Left ventricle myocardium inferior (tissue), 1 donor: ENCODE results near the gene UBA1. TPM values are rescaled to one million over a fixed set of nuclear protein-coding genes. Genes with fewer than 3 reads are reported as not detected.

ENCODE experiments used
- DNase-seq: peaks from one replicate; pipeline ENCODE4 v3.0.0-alpha.2; 2020
- H3K27ac ChIP-seq: fragments of 200-600 bp; replicated peaks from 2 replicates; pipeline ENCODE4 v1.8.0; 2021
- H3K27me3 ChIP-seq: fragments of 200-600 bp; 2 replicates; pipeline ENCODE4 v1.8.0; 2021; ENCODE audit warnings: low read depth
- H3K36me3 ChIP-seq: fragments of 200-600 bp; 2 replicates; pipeline ENCODE4 v1.8.0; 2021
- H3K4me1 ChIP-seq: fragments of 200-600 bp; 2 replicates; pipeline ENCODE4 v1.8.0; 2021
- H3K4me3 ChIP-seq: fragments of 200-600 bp; 2 replicates; pipeline ENCODE4 v1.8.0; 2021; ENCODE audit warnings: mild to moderate bottlenecking, moderate library complexity
- H3K9me3 ChIP-seq: fragments of 200-600 bp; replicated peaks from 2 replicates; pipeline ENCODE4 v1.8.0; 2021
- CTCF ChIP-seq: fragments of 200-600 bp; IDR thresholded peaks from 2 replicates; pipeline ENCODE4 v1.8.0; 2021; ENCODE audit warnings: antibody characterized with exemption, mild to moderate bottlenecking, borderline replicate concordance
- intact Hi-C: fragments of 100-400 bp; cut with micrococcal nuclease; formaldehyde crosslinking; loops from one replicate; pipeline ENCODE4 v1.11.0; 2022
- total RNA-seq: library from RNA; stranded (reverse); fragmentation: NEBNext Ultra II Directional; extraction: Animal tissue kit (Norgen Biotek cat#: 25700); gene quantifications from one replicate; pipeline ENCODE4 v1.2.1, GENCODE V29; 2021
- donor health status: DM: no; HTN: yes; CAD: no; lungs with severe emphysema.

The UBA1 gene
- total RNA-seq, 1 donor from 2014 or later = 99.8 TPM

- no peak overlapping the region for H3K27ac ChIP-seq
- H3K27me3 ChIP-seq = no peaks in the 10 kb centered on the region
- no peak for TF ChIP-seq CTCF
- H3K4me3 ChIP-seq = no peak overlapping the region
- H3K4me1 ChIP-seq = peaks cover 7% of the 10 kb centered on the region
- intact Hi-C loops = no loop called here
- no peaks in the 10 kb centered on the region for H3K9me3 ChIP-seq
- peaks cover 51% of the 10 kb centered on the region for H3K36me3 ChIP-seq
- no peak for DNase-seq
These were observed 32.4 kb downstream of the UBA1 start for GRCh38 chrX:47226071-47226470.

DNA sequence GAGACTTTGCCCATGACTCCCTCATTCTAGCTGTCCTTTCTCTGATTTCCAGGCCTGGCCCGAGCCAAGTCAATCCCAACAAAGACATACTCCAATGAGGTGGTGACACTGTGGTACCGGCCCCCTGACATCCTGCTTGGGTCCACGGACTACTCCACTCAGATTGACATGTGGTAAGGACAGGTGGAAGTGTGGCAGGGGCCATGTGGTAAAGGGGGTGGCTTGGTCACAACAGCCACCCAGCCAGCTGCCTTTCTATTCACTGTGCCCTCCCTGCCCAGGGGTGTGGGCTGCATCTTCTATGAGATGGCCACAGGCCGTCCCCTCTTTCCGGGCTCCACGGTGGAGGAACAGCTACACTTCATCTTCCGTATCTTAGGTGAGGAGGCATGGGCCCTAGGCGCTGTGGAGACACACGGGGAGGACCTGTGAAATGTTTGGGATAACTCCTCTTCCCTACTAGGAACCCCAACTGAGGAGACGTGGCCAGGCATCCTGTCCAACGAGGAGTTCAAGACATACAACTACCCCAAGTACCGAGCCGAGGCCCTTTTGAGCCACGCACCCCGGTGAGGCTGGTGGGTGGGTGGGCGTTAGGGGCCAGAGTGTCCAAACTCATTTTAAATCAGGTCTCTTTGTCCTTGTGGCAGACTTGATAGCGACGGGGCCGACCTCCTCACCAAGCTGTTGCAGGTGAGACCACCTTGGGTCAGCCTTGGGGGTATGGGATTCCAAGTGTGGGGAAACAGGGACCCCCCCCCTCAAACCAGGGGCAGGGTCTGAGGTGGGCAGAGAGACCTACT, 33.1 kb downstream of the UBA1 start:
- intact Hi-C loops = no loop called here
- H3K9me3 ChIP-seq = no peaks in the 10 kb centered on the region
- H3K27ac ChIP-seq = no peak overlapping the region
- H3K4me3 ChIP-seq = no peak overlapping the region
- no peaks in the 10 kb centered on the region for H3K27me3 ChIP-seq
- H3K4me1 ChIP-seq = peaks cover under 1% of the 10 kb centered on the region
- peaks cover 51% of the 10 kb centered on the region for H3K36me3 ChIP-seq
- no peak for TF ChIP-seq CTCF
- DNase-seq = no peak

DNA sequence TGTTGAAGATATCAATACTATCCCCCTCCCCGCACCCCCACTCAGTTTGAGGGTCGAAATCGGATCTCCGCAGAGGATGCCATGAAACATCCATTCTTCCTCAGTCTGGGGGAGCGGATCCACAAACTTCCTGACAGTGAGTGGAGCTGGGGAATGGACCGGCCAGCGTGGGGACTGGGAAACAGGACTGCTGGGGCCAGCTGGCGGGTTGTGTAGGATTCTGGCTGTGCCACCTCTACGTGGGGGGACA, 33.6 kb downstream of the UBA1 start:
- no peak for DNase-seq
- no peak for TF ChIP-seq CTCF
- no peaks in the 10 kb centered on the region for H3K4me1 ChIP-seq
- intact Hi-C loops = no loop called here
- H3K9me3 ChIP-seq = no peaks in the 10 kb centered on the region
- H3K27ac ChIP-seq = no peak overlapping the region
- H3K36me3 ChIP-seq = peaks cover 51% of the 10 kb centered on the region
- no peaks in the 10 kb centered on the region for H3K27me3 ChIP-seq
- H3K4me3 ChIP-seq = no peak overlapping the region

GRCh38 chrX:47228550-47229270, 35.1 kb downstream of the UBA1 start:
- H3K27ac ChIP-seq = no peak overlapping the region
- H3K4me1 ChIP-seq = no peaks in the 10 kb centered on the region
- no peak for TF ChIP-seq CTCF
- H3K36me3 ChIP-seq = peaks cover 48% of the 10 kb centered on the region
- no peaks in the 10 kb centered on the region for H3K9me3 ChIP-seq
- DNase-seq = no peak
- intact Hi-C loops = no loop called here
- no peaks in the 10 kb centered on the region for H3K27me3 ChIP-seq
- H3K4me3 ChIP-seq = no peak overlapping the region

GRCh38 chrX:47229427-47229826, 35.8 kb downstream of the UBA1 start:
- Histone ChIP-seq H3K27ac (no peak overlapping the region), H3K4me3 (no peak overlapping the region), H3K9me3 (no peaks in the 10 kb centered on the region), H3K27me3 (no peaks in the 10 kb centered on the region), H3K4me1 (peaks cover 2% of the 10 kb centered on the region), H3K36me3 (peaks cover 40% of the 10 kb centered on the region)
- intact Hi-C loops = no loop called here
- no peak for DNase-seq
- TF ChIP-seq CTCF = no peak
